Sigmoid colon (tissue), 4 donors: ENCODE data around the gene RPH3AL.

Experiments used
- CTCF ChIP-seq, 4 experiments: fragments of 450-650 bp in 3 of 4; fragments of 200-600 bp in 1 of 4; IDR thresholded peaks; one replicate each; pipeline ENCODE4 v1.5.1; 2016 to 2019; ENCODE audit warnings: antibody characterized with exemption in 4 of 4, mild to moderate bottlenecking in 3 of 4, moderate library complexity in 2 of 4
- EP300 ChIP-seq, 4 donors: sonication (generic); formaldehyde crosslinking; IDR thresholded peaks; one replicate each; pipeline ENCODE4 v1.6.1; 2017; ENCODE audit warnings: antibody characterized with exemption in 4 of 4
- POLR2A ChIP-seq, 2 donors: fragments of 450-650 bp; IDR thresholded peaks; one replicate each; pipeline ENCODE4 v1.6.1; 2016; ENCODE audit warnings: antibody characterized with exemption in 2 of 2, mild to moderate bottlenecking in 2 of 2, moderate library complexity in 2 of 2
- POLR2AphosphoS5 ChIP-seq, 4 donors: sonication (generic); formaldehyde crosslinking; IDR thresholded peaks; one replicate each; pipeline ENCODE4 v1.6.1; 2017; ENCODE audit warnings: antibody characterized with exemption in 4 of 4

GRCh38 chr17:383771-384621 is 31.4 kb upstream of the RPH3AL start:
- TF ChIP-seq CTCF (IDR thresholded peaks at IDR 0.05) (no peak), POLR2A (IDR thresholded peaks at IDR 0.05) (no peak), EP300 (IDR thresholded peaks at IDR 0.05) (no peak), POLR2AphosphoS5 (IDR thresholded peaks at IDR 0.05) (no peak)
